Activated naive CD8-positive, alpha-beta T cell treated with anti-CD3 and anti-CD28 coated beads, Interleukin-2, amount 50 U/mL, for 24 hours (primary cell): ENCODE results near the gene ARAP1.

Experiments used
- ATAC-seq: fragments of 150-1000 bp; cut with Tn5 transposase; one replicate; pipeline ENCODE4 v1.10.0; 2021
- DNase-seq: peaks from one replicate; pipeline ENCODE4 v3.0.0; 2021
- H3K27ac Mint-ChIP-seq: one replicate; pipeline ENCODE4 v1.8.0; 2021; ENCODE audit warnings: mild to moderate bottlenecking, mixed read lengths
- H3K27me3 Mint-ChIP-seq: one replicate; pipeline ENCODE4 v1.8.0; 2021; ENCODE audit warnings: mixed read lengths
- H3K36me3 Mint-ChIP-seq: one replicate; pipeline ENCODE4 v1.8.0; 2021; ENCODE audit warnings: low read depth, mixed read lengths
- H3K4me1 Mint-ChIP-seq: one replicate; pipeline ENCODE4 v1.8.0; 2021; ENCODE audit warnings: mixed read lengths
- H3K4me3 Mint-ChIP-seq: one replicate; pipeline ENCODE4 v1.8.0; 2021; ENCODE audit warnings: mild to moderate bottlenecking, moderate library complexity, mixed read lengths
- H3K9me3 Mint-ChIP-seq: one replicate; pipeline ENCODE4 v1.8.0; 2021; ENCODE audit warnings: mixed read lengths

The ARAP1 gene

GRCh38 chr11:72783144-72783905, 31.1 kb upstream of the ARAP1 start:
- no peak for DNase-seq
- Mint-ChIP-seq H3K4me1 (peaks cover 27% of the 10 kb centered on the region), H3K4me3 (no peak overlapping the region), H3K9me3 (no peaks in the 10 kb centered on the region), H3K27me3 (peaks cover 5% of the 10 kb centered on the region), H3K36me3 (no peaks in the 10 kb centered on the region), H3K27ac (no peak overlapping the region)
- ATAC-seq, result no peak

- H3K27ac Mint-ChIP-seq, result peak overlapping the region; percentile 71
- H3K4me3 Mint-ChIP-seq, result peak overlapping the region; percentile 74
- ATAC-seq, result no peak
- no peaks in the 10 kb centered on the region for H3K9me3 Mint-ChIP-seq
- peaks cover 18% of the 10 kb centered on the region for H3K4me1 Mint-ChIP-seq
- H3K27me3 Mint-ChIP-seq, result peaks cover 5% of the 10 kb centered on the region
- no peaks in the 10 kb centered on the region for H3K36me3 Mint-ChIP-seq
- no peak for DNase-seq
Measured at GRCh38 chr11:72782081-72782920, 30.1 kb upstream of the ARAP1 start.

GRCh38 chr11:72781313-72782080, 29.3 kb upstream of the ARAP1 start:
- ATAC-seq (peak; percentile 51), DNase-seq (peak; percentile 62)
- H3K27ac Mint-ChIP-seq, result peak overlapping the region; percentile 71
- H3K27me3 Mint-ChIP-seq, result peaks cover 5% of the 10 kb centered on the region
- H3K36me3 Mint-ChIP-seq, result no peaks in the 10 kb centered on the region
- peaks cover 11% of the 10 kb centered on the region for H3K4me1 Mint-ChIP-seq
- peak overlapping the region; percentile 74 for H3K4me3 Mint-ChIP-seq
- H3K9me3 Mint-ChIP-seq, result no peaks in the 10 kb centered on the region

- Mint-ChIP-seq H3K4me3 (peak overlapping the region; percentile 48), H3K4me1 (peaks cover 11% of the 10 kb centered on the region), H3K27ac (no peak overlapping the region), H3K36me3 (no peaks in the 10 kb centered on the region), H3K9me3 (no peaks in the 10 kb centered on the region), H3K27me3 (peaks cover 5% of the 10 kb centered on the region)
- no peak for ATAC-seq
- no peak for DNase-seq
Measured at GRCh38 chr11:72781063-72781312, 28.8 kb upstream of the ARAP1 start.

- H3K36me3 Mint-ChIP-seq, result no peaks in the 10 kb centered on the region
- no peaks in the 10 kb centered on the region for H3K9me3 Mint-ChIP-seq
- H3K4me3 Mint-ChIP-seq, result peak overlapping the region; percentile 48
- H3K27me3 Mint-ChIP-seq, result peaks cover 5% of the 10 kb centered on the region
- peaks cover 11% of the 10 kb centered on the region for H3K4me1 Mint-ChIP-seq
- ATAC-seq, result no peak
- H3K27ac Mint-ChIP-seq, result no peak overlapping the region
- no peak for DNase-seq
Measured at GRCh38 chr11:72780296-72781062, 28.3 kb upstream of the ARAP1 start.

- peaks cover 11% of the 10 kb centered on the region for H3K4me1 Mint-ChIP-seq
- no peaks in the 10 kb centered on the region for H3K36me3 Mint-ChIP-seq
- DNase-seq (no peak), ATAC-seq (no peak)
- H3K27me3 Mint-ChIP-seq, result peaks cover 4% of the 10 kb centered on the region
- no peaks in the 10 kb centered on the region for H3K9me3 Mint-ChIP-seq
- no peak overlapping the region for H3K4me3 Mint-ChIP-seq
- H3K27ac Mint-ChIP-seq, result no peak overlapping the region
Measured at GRCh38 chr11:72779495-72780128, 27.4 kb upstream of the ARAP1 start.

GRCh38 chr11:72778535-72779494, 26.6 kb upstream of the ARAP1 start:
- no peak for ATAC-seq
- Mint-ChIP-seq H3K36me3 (no peaks in the 10 kb centered on the region), H3K27ac (no peak overlapping the region), H3K4me3 (no peak overlapping the region), H3K4me1 (peaks cover 11% of the 10 kb centered on the region), H3K9me3 (no peaks in the 10 kb centered on the region), H3K27me3 (peaks cover 4% of the 10 kb centered on the region)
- no peak for DNase-seq

GRCh38 chr11:72777755-72778278, 25.6 kb upstream of the ARAP1 start:
- no peak for ATAC-seq
- Mint-ChIP-seq H3K27me3 (peaks cover 4% of the 10 kb centered on the region), H3K9me3 (no peaks in the 10 kb centered on the region), H3K36me3 (no peaks in the 10 kb centered on the region), H3K27ac (no peak overlapping the region), H3K4me3 (no peak overlapping the region), H3K4me1 (peaks cover 11% of the 10 kb centered on the region)
- no peak for DNase-seq

- peaks cover 7% of the 10 kb centered on the region for H3K4me1 Mint-ChIP-seq
- no peak for DNase-seq
Measured at GRCh38 chr11:72776844-72777754, 24.9 kb upstream of the ARAP1 start.

GRCh38 chr11:72776117-72776843, 24.1 kb upstream of the ARAP1 start:
- Mint-ChIP-seq H3K27ac (no peak overlapping the region), H3K36me3 (no peaks in the 10 kb centered on the region), H3K9me3 (no peaks in the 10 kb centered on the region), H3K27me3 (no peaks in the 10 kb centered on the region), H3K4me3 (no peak overlapping the region), H3K4me1 (peaks cover 4% of the 10 kb centered on the region)
- no peak for DNase-seq
- ATAC-seq, result no peak

More at GRCh38 chr11:72776844-72777754, 24.9 kb upstream of the ARAP1 start:
- H3K36me3 Mint-ChIP-seq, result no peaks in the 10 kb centered on the region
- ATAC-seq, result no peak
- H3K9me3 Mint-ChIP-seq, result no peaks in the 10 kb centered on the region
- H3K27me3 Mint-ChIP-seq, result peaks cover under 1% of the 10 kb centered on the region
- no peak overlapping the region for H3K4me3 Mint-ChIP-seq
- no peak overlapping the region for H3K27ac Mint-ChIP-seq

- Mint-ChIP-seq H3K4me1 (peaks cover 4% of the 10 kb centered on the region), H3K27ac (no peak overlapping the region), H3K4me3 (no peak overlapping the region), H3K27me3 (no peaks in the 10 kb centered on the region), H3K9me3 (no peaks in the 10 kb centered on the region), H3K36me3 (no peaks in the 10 kb centered on the region)
- DNase-seq (no peak), ATAC-seq (no peak)
Measured at GRCh38 chr11:72775288-72776110, 23.3 kb upstream of the ARAP1 start.
